NCI-H82 treated with DMSO at 0.1 percent for 48 hours (cell line): Measurements from ENCODE around the gene CMTM6.
"Not testable (repeated sequence)": the region's sequence is repeated elsewhere in the genome, so short reads cannot be mapped to it uniquely, and the experiment has no call there.

Experiments
- DNase-seq: peaks from one replicate; lab custom pipeline; 2025; ENCODE audit not compliant: unreplicated experiment; lab: John Stamatoyannopoulos, UW

CMTM6 gene, protein sequence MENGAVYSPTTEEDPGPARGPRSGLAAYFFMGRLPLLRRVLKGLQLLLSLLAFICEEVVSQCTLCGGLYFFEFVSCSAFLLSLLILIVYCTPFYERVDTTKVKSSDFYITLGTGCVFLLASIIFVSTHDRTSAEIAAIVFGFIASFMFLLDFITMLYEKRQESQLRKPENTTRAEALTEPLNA

DNA sequence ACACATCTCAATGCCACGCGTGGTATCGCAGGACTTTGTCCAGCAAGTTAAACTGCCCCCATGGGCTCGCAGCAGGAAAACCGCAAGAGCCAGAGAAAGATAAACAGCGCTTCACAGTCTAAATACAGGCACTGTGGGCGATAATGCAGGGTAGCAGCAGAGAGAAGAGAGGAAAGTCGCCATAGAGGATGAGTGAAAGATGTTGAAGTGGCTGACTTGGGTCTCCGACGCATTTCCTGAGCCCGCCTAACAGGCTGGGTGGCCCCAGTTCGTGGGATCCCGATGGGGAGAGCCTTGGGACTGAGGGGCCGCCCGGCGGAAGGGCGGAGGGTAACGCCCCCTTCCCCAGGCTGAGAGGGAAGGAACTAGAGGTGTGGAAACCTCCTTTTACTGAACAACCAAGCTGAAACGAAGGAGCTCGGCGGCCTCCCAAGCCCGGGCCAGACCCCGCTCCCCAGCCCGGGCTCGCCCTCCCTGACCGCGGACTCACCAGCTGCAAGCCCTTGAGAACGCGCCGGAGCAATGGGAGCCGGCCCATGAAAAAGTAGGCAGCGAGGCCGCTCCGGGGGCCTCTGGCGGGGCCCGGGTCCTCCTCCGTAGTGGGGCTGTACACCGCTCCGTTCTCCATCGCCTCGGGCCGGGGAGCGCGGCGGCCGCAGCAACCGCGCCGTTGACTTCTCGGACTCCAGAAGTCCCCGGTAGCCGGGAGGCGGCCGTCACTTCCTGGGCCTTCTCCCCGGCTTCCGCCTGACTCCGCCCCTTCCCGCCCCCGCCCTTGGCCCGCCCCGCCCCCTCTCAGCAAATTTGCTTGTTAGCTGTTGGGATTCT lies at the start of gene CMTM6:
TSS of gene CMTM6 (minus strand) at position 735 of the 828 bp plus-strand sequence. CDS start at position 628, 107 bp downstream.
- peak; percentile 23 for DNase-seq

- DNase-seq, result no peak
Observed at GRCh38 chr3:32552013-32552412, 49.4 kb upstream of the CMTM6 start.

GRCh38 chr3:32551496-32551895 lies 48.8 kb upstream of the CMTM6 start:
- no peak for DNase-seq

GRCh38 chr3:32551087-32551486 lies 48.4 kb upstream of the CMTM6 start:
- DNase-seq, result no peak

- DNase-seq, result no peak
Observed at GRCh38 chr3:32545305-32545704, 42.7 kb upstream of the CMTM6 start.

DNA sequence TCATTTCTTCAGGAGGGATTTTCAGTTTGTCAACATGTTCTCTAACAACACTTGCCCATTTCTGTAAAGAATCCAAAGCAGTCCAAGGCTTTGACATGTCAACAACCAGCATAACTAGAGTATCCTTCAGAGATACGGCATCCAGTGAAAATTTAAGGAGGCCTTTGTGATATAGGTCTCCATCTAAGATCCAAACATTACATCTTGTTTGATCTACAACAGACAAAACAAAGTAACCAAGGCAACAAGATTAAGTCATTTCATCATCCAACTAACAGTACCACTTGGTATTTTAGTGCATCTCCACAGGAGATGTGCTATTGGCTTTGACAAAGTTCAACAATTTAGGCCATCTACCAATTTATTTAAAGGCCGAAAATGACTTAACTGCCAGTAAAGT lies 42.2 kb upstream of the CMTM6 start:
- no peak for DNase-seq

DNA sequence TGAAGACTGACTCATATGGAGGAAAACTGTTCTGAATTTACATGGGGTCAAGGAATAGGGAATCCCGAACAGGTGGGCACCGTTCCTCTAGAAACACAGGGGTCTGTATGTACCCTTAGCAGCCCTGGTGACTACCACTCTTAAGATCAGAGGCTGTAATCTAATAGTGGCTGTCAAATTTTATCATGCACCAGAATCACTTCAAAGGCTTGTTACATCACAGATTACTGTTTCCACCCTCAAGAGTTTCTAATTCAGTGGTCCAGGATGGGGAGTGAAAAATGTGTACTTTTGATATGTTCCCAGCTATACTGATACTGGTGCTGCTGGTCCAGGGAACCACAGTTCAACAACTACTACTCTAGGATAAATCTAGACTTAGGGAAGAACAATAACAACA lies 40.2 kb upstream of the CMTM6 start:
- DNase-seq, result no peak

GRCh38 chr3:32540899-32541298 lies 38.2 kb upstream of the CMTM6 start:
- no peak for DNase-seq

DNA sequence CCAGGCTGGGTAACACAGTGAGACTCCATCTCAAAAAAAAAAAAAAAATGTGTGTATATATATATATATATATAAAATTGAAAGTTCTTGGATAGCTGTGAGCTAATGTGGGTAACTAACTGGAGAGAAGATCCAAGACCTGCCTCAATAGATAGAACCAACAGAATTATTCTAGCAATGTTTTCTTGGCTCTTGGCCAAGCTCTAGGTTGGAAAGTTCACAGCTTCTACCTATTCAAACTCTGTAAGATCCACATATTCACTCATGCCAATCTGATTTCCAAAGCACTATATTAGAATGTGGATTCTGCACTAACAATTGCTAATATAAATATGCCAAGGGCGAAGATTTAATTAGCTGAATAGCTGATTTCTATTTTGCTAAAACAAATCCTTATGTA lies 29.8 kb upstream of the CMTM6 start:
- DNase-seq, result no peak

DNA sequence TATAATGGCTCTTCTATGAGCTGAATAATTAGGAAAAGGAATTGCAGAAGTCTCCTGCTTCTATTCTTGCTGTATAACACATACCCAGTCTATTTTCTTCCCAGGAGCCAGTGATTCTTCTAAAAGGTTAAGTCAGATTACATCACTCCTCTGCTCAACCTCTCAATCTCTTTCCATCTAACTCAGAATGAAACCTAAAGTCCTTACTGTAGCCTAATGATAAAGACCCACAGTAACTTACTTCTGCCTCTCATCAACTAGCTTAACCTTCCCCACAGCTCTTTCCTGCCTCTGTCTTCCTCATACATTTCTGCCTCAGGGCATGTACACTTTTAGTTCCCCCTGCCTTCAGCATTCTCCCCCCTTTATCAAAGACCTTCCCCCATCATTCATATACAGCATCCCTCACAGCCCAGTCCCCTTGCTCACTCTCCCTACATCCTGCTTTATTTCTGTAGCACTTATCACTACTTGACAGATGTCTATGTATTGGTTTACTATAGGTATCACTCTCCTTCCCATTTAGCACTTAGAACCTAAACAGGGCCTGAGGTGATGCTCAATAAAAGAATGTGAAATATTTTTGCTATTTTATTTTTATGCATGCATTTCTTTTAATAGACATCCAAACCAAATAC lies 28.5 kb upstream of the CMTM6 start:
- DNase-seq, result no peak

DNA sequence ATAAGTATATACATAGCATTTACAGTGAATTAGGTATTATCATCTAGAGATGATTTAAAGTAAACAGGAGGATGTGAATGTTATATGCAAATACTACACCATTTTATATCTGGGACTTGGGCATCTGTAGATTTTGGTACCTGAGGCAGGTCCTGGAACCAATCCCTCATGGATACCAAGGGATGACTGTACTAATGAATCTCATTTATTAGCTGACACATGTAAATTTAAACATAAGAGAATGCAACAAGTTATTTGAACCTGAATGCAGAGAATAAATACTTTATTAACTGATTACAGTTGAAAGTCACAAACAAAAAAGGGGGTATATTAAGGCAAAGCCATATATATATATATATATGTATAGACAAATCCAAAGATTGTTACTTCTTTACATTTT lies 23.1 kb upstream of the CMTM6 start:
- DNase-seq, result no peak

GRCh38 chr3:32522682-32523081 lies 20.0 kb upstream of the CMTM6 start:
- DNase-seq, result no peak

DNA sequence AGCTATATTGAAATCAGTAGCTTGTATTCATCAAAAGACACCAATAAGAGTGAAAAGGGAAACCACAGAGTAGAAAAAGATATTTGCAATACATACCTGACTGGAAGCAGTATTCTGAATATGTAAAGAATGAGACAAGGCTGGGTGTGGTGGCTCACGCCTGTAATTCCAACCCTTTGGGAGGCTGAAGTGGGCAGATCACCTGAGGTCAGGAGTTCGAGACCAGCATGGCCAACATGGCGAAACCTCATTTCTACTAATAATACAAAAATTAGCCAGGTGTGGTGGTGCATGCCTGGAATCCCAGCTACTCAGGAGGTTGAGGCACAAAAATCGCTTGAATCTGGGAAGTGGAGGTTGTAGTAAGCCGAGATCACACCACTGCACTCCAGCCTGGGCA lies 16.3 kb upstream of the CMTM6 start:
- DNase-seq, result not testable (repeated sequence)

DNA sequence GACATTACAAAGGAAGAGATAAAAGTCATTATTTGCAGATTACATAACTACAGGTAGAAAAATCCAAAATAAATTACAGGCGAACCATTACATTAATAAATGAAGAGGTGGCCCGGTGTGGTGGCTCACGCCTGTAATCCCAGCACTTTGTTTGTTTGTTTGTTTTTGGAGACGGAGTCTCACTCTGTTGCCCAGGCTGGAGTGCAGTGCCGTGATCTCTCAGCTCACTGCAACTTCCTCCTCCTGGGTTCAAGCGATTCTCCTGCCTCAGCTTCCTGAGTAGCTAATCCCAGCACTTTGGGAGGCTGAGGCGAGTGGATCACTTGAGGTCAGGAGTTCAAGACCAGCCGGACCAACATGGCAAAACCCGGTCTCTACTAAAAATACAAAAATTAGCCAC lies 14.1 kb upstream of the CMTM6 start:
- DNase-seq, result not testable (repeated sequence)

GRCh38 chr3:32511005-32511404 lies 8.4 kb upstream of the CMTM6 start:
- DNase-seq, result no peak

DNA sequence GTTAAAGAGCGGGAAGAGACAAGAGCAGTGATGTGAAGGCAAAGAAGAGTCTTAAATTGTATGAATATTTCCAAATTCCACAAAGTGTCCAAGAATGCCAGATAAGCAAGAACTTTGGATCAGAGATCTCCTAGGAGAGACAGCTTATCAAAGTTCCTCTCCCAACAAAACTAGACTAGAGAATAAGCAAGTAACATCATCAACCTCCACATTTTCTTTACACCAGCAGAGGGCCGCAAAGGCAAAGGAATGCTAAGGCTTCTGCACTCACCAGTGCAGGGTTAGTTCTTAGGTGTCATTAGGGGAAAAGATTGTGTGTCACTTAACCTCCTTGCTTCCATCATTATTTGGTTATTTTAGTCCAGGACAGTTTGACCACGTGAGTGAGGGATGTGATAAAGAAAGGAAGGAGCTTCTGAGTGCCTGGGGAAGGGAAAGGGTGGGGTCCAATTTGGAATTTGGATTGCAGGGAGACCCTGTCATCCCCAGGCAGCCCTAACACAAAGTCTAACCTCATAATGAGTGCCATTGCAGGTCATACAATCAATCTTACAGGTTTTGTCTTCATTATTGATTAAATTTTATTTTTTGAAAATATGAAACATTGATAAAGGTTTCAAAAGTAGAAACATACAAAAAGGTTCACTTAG lies 7.5 kb upstream of the CMTM6 start:
- peak; percentile 6 for DNase-seq

GRCh38 chr3:32508711-32509110 lies 6.1 kb upstream of the CMTM6 start:
- no peak for DNase-seq

- no peak for DNase-seq
Observed at GRCh38 chr3:32506466-32506865, 3.8 kb upstream of the CMTM6 start.

DNA sequence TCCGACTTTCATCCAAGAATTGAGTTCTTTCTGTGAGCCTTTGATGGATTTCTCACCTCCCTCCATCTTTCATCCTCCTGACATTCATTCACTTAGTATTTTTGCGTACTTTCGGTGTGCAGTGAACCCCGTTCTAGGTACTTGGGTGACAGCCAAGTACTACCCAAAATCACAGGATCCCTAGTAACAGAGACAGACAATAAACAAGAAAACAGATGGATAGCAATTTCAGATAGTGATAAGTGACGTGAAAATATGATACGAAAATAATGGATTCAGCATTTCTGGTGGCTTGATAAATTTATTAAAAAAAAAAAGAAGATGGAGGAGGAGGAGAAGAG lies 264 bp upstream of the CMTM6 start:
- no peak for DNase-seq

DNA sequence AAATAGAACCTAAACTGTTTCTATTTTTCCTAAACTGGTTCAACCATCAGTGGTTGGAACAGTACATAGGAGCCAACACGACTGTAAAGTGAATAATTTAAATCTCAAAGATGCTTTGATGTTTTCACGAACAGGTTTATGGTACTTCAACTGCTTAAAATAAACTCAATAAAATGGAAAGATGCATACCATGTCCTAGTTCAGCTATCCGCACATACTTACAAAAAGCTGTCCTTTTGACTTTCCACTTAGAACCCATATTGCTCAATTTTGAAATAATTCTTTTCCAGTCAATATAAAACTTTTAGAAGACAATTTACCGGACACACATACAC lies 902 bp downstream of the CMTM6 start:
- no peak for DNase-seq

- no peak for DNase-seq
Observed at GRCh38 chr3:32500880-32501782, 1.5 kb downstream of the CMTM6 start.
